Parathyroid adenoma (tissue), 2 donors: ENCODE measurements around the gene SLC6A12.

ENCODE experiments used
- H2AFZ ChIP-seq: fragments of 300-600 bp; sonication (generic); one replicate; pipeline ENCODE4 v1.7.0; 2017; ENCODE audit warnings: antibody characterized with exemption, mild to moderate bottlenecking
- H3K27ac ChIP-seq: fragments of 300-600 bp; sonication (generic); one replicate; pipeline ENCODE4 v1.7.0; 2017
- H3K27me3 ChIP-seq: fragments of 300-600 bp; sonication (generic); one replicate; pipeline ENCODE4 v1.7.0; 2017; ENCODE audit warnings: low read length; ENCODE audit not compliant: control insufficient read depth, insufficient read depth
- H3K36me3 ChIP-seq: fragments of 300-600 bp; sonication (generic); one replicate; pipeline ENCODE4 v1.7.0; 2017; ENCODE audit warnings: low read length; ENCODE audit not compliant: control insufficient read depth, insufficient read depth
- H3K4me1 ChIP-seq: fragments of 300-600 bp; sonication (generic); one replicate; pipeline ENCODE4 v1.7.0; 2017; ENCODE audit warnings: control low read depth
- H3K4me2 ChIP-seq: fragments of 300-600 bp; sonication (generic); one replicate; pipeline ENCODE4 v1.7.0; 2017; ENCODE audit warnings: low read length
- H3K4me3 ChIP-seq: fragments of 300-600 bp; sonication (generic); one replicate; pipeline ENCODE4 v1.7.0; 2017; ENCODE audit warnings: low read depth, low read length
- H3K79me2 ChIP-seq: fragments of 300-600 bp; sonication (generic); one replicate; pipeline ENCODE4 v1.7.0; 2017; ENCODE audit warnings: control low read depth
- H3K9ac ChIP-seq: fragments of 300-600 bp; sonication (generic); one replicate; pipeline ENCODE4 v1.7.0; 2017; ENCODE audit warnings: mild to moderate bottlenecking
- H3K9me3 ChIP-seq: fragments of 300-600 bp; sonication (generic); one replicate; pipeline ENCODE4 v1.7.0; 2017; ENCODE audit warnings: low read length; ENCODE audit not compliant: control insufficient read depth
- CTCF ChIP-seq: fragments of 300-600 bp; sonication (generic); IDR thresholded peaks from one replicate; pipeline ENCODE4 v1.7.0; 2017; ENCODE audit warnings: antibody characterized with exemption, mild to moderate bottlenecking
- donor health status: primary hyperparathyroidism.

SLC6A12 gene

GRCh38 chr12:167959-168600 is 45.9 kb downstream of the SLC6A12 start:
- Histone ChIP-seq H3K4me2 (no peak overlapping the region), H3K9ac (no peak overlapping the region), H3K27ac (no peak overlapping the region), H3K4me3 (no peak overlapping the region), H3K36me3 (no peaks in the 10 kb centered on the region), H2AFZ (no peak overlapping the region), H3K27me3 (no peaks in the 10 kb centered on the region), H3K79me2 (no peaks in the 10 kb centered on the region), H3K9me3 (no peaks in the 10 kb centered on the region), H3K4me1 (peaks cover 18% of the 10 kb centered on the region)
- no peak for TF ChIP-seq CTCF

- H3K27me3 ChIP-seq: no peaks in the 10 kb centered on the region
- no peaks in the 10 kb centered on the region for H3K36me3 ChIP-seq
- H3K79me2 ChIP-seq: no peaks in the 10 kb centered on the region
- TF ChIP-seq CTCF: no peak
- no peak overlapping the region for H2AFZ ChIP-seq
- H3K4me2 ChIP-seq: no peak overlapping the region
- H3K9me3 ChIP-seq: no peaks in the 10 kb centered on the region
- H3K4me3 ChIP-seq: no peak overlapping the region
- peaks cover 12% of the 10 kb centered on the region for H3K4me1 ChIP-seq
- H3K27ac ChIP-seq: no peak overlapping the region
- H3K9ac ChIP-seq: no peak overlapping the region
Observed at GRCh38 chr12:166425-167075, 47.4 kb downstream of the SLC6A12 start.

GRCh38 chr12:165862-166368 is 48.0 kb downstream of the SLC6A12 start:
- Histone ChIP-seq H3K27me3 (no peaks in the 10 kb centered on the region), H2AFZ (no peak overlapping the region), H3K9me3 (no peaks in the 10 kb centered on the region), H3K36me3 (no peaks in the 10 kb centered on the region), H3K4me3 (no peak overlapping the region), H3K79me2 (no peaks in the 10 kb centered on the region), H3K27ac (no peak overlapping the region), H3K9ac (no peak overlapping the region), H3K4me1 (peaks cover 12% of the 10 kb centered on the region), H3K4me2 (no peak overlapping the region)
- no peak for TF ChIP-seq CTCF

- Histone ChIP-seq H3K4me3 (no peak overlapping the region), H3K9me3 (no peaks in the 10 kb centered on the region), H3K9ac (no peak overlapping the region), H3K4me2 (no peak overlapping the region), H3K27ac (peak overlapping the region; percentile 1), H3K36me3 (no peaks in the 10 kb centered on the region), H3K4me1 (peaks cover 12% of the 10 kb centered on the region), H3K27me3 (no peaks in the 10 kb centered on the region), H2AFZ (peak overlapping the region; percentile 5), H3K79me2 (no peaks in the 10 kb centered on the region)
- no peak for TF ChIP-seq CTCF
Observed at GRCh38 chr12:164207-164606, 49.8 kb downstream of the SLC6A12 start.
